Subcutaneous adipose tissue (tissue), 4 donors: ENCODE data around the gene DNAJC6. TPM values are rescaled to one million over a fixed set of nuclear protein-coding genes. Genes with fewer than 3 reads are reported as not detected.

Experiments used
- CTCF ChIP-seq: fragments of 450-650 bp; IDR thresholded peaks from one replicate; pipeline ENCODE4 v1.5.1; 2016; ENCODE audit warnings: low read depth, mild to moderate bottlenecking, control low read depth, antibody characterized with exemption, moderate library complexity
- total RNA-seq, 4 donors: library from RNA; depleted of rRNA; stranded (reverse); fragments of >200 nt; gene quantifications; one replicate each; pipeline ENCODE4 v1.1.0, GENCODE V29; 2016

DNAJC6 gene
- total RNA-seq, result 1 to 10 TPM in 3 of 4 donors, under 1 TPM in 1; 0.88 to 3.6 (median 2.0) TPM

GRCh38 chr1:65309304-65310077, at the start of gene DNAJC6:
Gene DNAJC6 (plus strand): TSS chr1:65309543. CDS start chr1:65309746, 203 bp downstream.
- no peak for TF ChIP-seq CTCF

GRCh38 chr1:65259816-65260215, 49.5 kb upstream of the DNAJC6 start:
- no peak for TF ChIP-seq CTCF

GRCh38 chr1:65260851-65261473, 48.4 kb upstream of the DNAJC6 start:
- no peak for TF ChIP-seq CTCF

DNA sequence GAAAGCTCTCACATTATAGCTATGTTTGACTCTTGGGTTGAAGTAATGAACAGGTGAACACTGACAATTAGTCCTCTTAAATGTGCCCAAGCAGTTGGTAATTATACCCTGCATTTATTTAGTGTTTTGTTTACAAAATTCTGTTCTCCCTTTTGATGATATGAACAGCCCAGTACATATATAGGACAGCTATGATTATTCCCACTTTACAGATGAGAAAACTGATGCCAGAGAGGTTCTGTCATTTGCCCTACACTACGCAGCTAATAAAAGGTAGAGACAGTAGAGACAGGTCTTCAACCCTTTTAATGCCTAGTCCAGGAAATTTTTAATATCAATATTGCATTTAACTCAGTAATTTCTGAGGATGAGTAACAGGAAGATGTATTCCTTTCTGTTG, 46.1 kb upstream of the DNAJC6 start:
- TF ChIP-seq CTCF, result no peak

DNA sequence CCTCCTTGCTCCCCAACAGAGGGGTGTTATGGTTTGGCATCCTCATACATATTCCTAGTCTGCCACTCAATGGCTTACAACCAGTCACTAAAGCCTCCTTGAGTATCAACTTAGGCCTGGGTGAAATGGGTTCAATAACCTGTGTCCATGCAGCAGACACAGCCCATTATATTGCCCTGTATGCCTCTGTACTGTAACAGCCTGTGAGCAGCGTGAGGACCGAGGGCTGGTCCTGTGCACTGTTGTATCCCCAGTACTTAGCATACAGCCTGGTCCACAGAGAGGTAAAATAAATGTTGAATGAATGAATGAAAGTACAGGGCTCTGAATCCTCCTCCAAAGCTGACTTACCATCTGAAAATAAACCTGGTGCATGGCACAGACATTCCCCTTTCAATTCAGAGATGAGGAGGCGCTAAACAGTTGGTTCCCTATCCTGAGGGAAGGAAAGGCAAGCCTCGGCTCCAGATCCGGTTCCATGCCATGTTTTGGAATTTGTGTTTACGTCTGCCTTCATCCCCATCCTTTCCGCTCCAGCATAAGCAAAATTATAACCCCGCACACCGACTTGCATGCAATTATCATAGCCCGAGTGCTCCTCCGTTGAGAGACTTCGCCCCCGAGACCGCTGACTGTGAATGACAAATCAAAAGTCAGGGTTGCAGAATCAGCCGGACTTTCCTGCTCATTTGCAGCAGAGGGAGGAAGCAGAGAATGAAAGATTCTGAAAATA, 45.0 kb upstream of the DNAJC6 start:
- no peak for TF ChIP-seq CTCF

DNA sequence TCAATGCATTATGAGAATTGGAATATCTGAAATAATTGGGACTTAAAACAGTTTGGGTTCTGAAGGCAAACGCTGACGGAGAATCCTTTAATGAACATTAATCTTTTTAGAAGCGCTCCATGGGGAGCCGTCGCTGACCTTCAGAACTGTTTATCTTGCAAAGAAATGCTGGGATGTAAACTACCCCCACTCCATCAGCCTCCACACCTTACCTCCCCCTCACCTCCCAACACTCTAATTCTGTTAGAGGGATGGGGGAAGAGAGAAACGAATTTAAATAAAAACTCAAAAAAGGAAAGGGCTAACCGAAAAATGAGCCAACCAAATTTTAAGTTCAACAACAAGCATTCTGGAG, 44.1 kb upstream of the DNAJC6 start:
- TF ChIP-seq CTCF, result no peak
